ENCODE results near the gene ABR. TPM values are rescaled to one million over a fixed set of nuclear protein-coding genes. Genes with fewer than 3 reads are reported as not detected.
"Not testable (repeated sequence)": the region's sequence is repeated elsewhere in the genome, so short reads cannot be mapped to it uniquely, and the experiment has no call there.

The ABR gene
- total and polyA plus RNA-seq, 4 donors, result 59.7 to 223 (median 142) TPM

DNA sequence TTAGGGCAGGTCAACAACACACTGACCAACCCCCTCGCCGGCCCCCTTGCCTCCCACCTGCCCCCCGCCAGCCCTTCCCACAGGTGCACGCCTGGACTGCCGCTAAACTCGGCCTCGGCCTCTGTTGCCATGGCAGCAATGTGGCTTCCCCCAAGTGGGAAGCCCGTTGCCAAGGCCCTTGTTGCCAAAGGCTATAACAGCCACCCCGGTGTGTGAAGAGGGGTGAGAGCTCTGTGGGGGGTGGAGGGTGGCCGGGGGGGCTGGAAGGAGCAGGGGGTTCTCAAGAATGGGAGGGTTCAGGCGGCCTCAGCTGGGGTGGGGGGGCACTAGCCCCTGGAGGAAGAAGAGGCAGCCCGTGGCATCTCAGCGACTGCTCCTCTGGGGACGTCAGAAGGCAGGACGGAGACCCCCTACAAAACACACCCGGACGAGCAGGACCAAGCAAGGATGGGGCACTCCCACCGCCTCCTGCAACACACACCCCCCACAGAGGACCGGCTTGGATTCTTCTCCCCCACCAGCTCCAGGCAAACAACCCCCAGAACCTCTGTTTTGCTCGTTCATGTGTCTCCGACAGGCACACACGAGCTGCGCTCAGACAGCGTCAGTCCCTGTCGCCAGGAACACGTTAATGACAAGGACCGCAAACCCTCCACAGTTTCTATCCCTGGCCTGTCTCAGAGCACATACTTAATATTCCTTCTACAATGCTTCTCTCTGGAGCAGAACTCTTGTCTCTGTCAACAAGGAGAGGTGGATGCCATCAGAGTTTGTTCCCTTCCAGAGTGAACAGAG, 55.7 kb downstream of the ABR start:
- WGBS (ENCODE audit: insufficient coverage), result 16% methylated on average over 22 of the region's 27 CpGs
- H3K27ac ChIP-seq (ENCODE audit: low read depth, low read length), result peak overlapping the region; percentile 52
- peaks cover 56% of the 10 kb centered on the region for H3K4me1 ChIP-seq (ENCODE audit: control insufficient read depth, insufficient read depth, low read length)
- peak in 1 of 6 donors; percentile 84 for DNase-seq (ENCODE audit: low read depth in 4 of 6, low spot score in 6 of 6)
- H3K27me3 ChIP-seq (ENCODE audit: control insufficient read depth, insufficient read depth, low read length), result no peaks in the 10 kb centered on the region
- H3K9me3 ChIP-seq (ENCODE audit: control insufficient read depth, insufficient read depth, low read length), result no peaks in the 10 kb centered on the region
- peaks cover 71% of the 10 kb centered on the region for H3K36me3 ChIP-seq (ENCODE audit: control insufficient read depth, insufficient read depth, low read length)
- no peak overlapping the region for H3K4me3 ChIP-seq (ENCODE audit: low read depth, low read length)

- no peak overlapping the region for H3K4me3 ChIP-seq (ENCODE audit: low read depth, low read length)
- peak overlapping the region; percentile 71 for H3K27ac ChIP-seq (ENCODE audit: low read depth, low read length)
- no peaks in the 10 kb centered on the region for H3K9me3 ChIP-seq (ENCODE audit: control insufficient read depth, insufficient read depth, low read length)
- 36% methylated on average over 24 of the region's 24 CpGs for WGBS (ENCODE audit: insufficient coverage)
- no peak for DNase-seq (ENCODE audit: low read depth in 4 of 6, low spot score in 6 of 6)
- peaks cover 56% of the 10 kb centered on the region for H3K4me1 ChIP-seq (ENCODE audit: control insufficient read depth, insufficient read depth, low read length)
- H3K27me3 ChIP-seq (ENCODE audit: control insufficient read depth, insufficient read depth, low read length), result no peaks in the 10 kb centered on the region
- peaks cover 67% of the 10 kb centered on the region for H3K36me3 ChIP-seq (ENCODE audit: control insufficient read depth, insufficient read depth, low read length)
These were observed 56.4 kb downstream of the ABR start for GRCh38 chr17:1123393-1123831.

DNA sequence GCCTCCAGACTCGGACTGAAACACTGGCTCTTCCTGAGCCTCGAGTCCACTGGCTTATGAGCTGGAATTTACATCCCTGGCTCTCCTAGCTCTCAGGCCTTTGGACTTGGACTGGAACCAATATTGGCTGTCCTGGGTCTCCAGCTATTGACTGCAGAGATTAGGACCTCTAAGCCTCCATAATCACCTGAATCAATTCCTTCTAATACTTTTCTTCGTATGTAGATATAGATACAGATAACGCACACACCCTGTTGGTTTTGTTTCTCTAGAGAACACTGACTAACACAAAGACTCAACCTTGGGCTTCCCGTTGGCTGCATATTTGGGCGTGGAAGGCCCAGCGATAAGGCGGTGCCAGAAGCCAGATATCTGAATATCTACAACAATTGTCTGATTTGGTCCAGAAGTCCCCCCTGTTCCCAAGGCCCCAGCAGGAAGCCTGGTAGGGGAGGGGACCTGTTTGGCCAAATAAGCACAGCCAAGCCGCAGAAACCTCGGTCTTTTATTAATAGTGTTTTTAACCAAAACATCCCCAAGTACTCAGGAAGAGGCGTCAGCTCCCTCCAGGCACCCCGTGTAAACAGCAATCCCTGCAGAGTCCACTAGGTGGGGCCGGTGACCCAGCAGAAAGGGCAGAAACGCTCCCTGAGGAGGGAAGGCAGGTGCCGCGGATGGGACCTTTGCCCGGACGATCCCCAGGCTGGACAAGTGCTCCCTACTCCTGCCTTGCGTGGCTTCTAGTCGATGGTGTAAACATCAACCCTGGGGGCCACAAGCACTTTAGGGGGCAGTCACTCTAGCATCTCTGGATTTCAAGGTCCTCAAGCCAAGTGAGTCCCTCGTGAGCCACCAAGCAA, 57.0 kb downstream of the ABR start:
- Histone ChIP-seq H3K36me3 (ENCODE audit: control insufficient read depth, insufficient read depth, low read length) (peaks cover 61% of the 10 kb centered on the region), H3K27me3 (ENCODE audit: control insufficient read depth, insufficient read depth, low read length) (no peaks in the 10 kb centered on the region), H3K27ac (ENCODE audit: low read depth, low read length) (no peak overlapping the region), H3K4me3 (ENCODE audit: low read depth, low read length) (no peak overlapping the region), H3K9me3 (ENCODE audit: control insufficient read depth, insufficient read depth, low read length) (no peaks in the 10 kb centered on the region), H3K4me1 (ENCODE audit: control insufficient read depth, insufficient read depth, low read length) (peaks cover 52% of the 10 kb centered on the region)
- WGBS (ENCODE audit: insufficient coverage), result 21% methylated on average over 15 of the region's 21 CpGs
- DNase-seq (ENCODE audit: low read depth in 4 of 6, low spot score in 6 of 6), result peak in 2 of 6 donors; percentile 89 to 91

GRCh38 chr17:1121442-1121817, 58.4 kb downstream of the ABR start:
- not testable (repeated sequence) for H3K27me3 ChIP-seq (ENCODE audit: control insufficient read depth, insufficient read depth, low read length); DNase-seq (ENCODE audit: low read depth in 4 of 6, low spot score in 6 of 6); H3K9me3 ChIP-seq (ENCODE audit: control insufficient read depth, insufficient read depth, low read length); H3K27ac ChIP-seq (ENCODE audit: low read depth, low read length); H3K4me3 ChIP-seq (ENCODE audit: low read depth, low read length)
- Histone ChIP-seq H3K36me3 (ENCODE audit: control insufficient read depth, insufficient read depth, low read length) (peaks cover 53% of the 10 kb centered on the region), H3K4me1 (ENCODE audit: control insufficient read depth, insufficient read depth, low read length) (peaks cover 39% of the 10 kb centered on the region)
- WGBS (ENCODE audit: insufficient coverage), result 71% methylated on average over 1 of the region's 1 CpG

- Histone ChIP-seq H3K4me3 (ENCODE audit: low read depth, low read length) (no peak overlapping the region), H3K36me3 (ENCODE audit: control insufficient read depth, insufficient read depth, low read length) (peaks cover 49% of the 10 kb centered on the region), H3K27ac (ENCODE audit: low read depth, low read length) (no peak overlapping the region), H3K27me3 (ENCODE audit: control insufficient read depth, insufficient read depth, low read length) (no peaks in the 10 kb centered on the region), H3K4me1 (ENCODE audit: control insufficient read depth, insufficient read depth, low read length) (peaks cover 33% of the 10 kb centered on the region), H3K9me3 (ENCODE audit: control insufficient read depth, insufficient read depth, low read length) (no peaks in the 10 kb centered on the region)
- DNase-seq (ENCODE audit: low read depth in 4 of 6, low spot score in 6 of 6), result no peak
- WGBS (ENCODE audit: insufficient coverage), result 89% methylated on average over 8 of the region's 12 CpGs
These were observed 59.0 kb downstream of the ABR start for GRCh38 chr17:1120596-1121441.

- H3K27ac ChIP-seq (ENCODE audit: low read depth, low read length), result no peak overlapping the region
- H3K4me3 ChIP-seq (ENCODE audit: low read depth, low read length), result no peak overlapping the region
- WGBS (ENCODE audit: insufficient coverage), result no CpG with 5 or more reads among the region's 8 CpGs
- no peak for DNase-seq (ENCODE audit: low read depth in 4 of 6, low spot score in 6 of 6)
- no peaks in the 10 kb centered on the region for H3K9me3 ChIP-seq (ENCODE audit: control insufficient read depth, insufficient read depth, low read length)
- peaks cover 46% of the 10 kb centered on the region for H3K36me3 ChIP-seq (ENCODE audit: control insufficient read depth, insufficient read depth, low read length)
- no peaks in the 10 kb centered on the region for H3K27me3 ChIP-seq (ENCODE audit: control insufficient read depth, insufficient read depth, low read length)
- H3K4me1 ChIP-seq (ENCODE audit: control insufficient read depth, insufficient read depth, low read length), result peaks cover 32% of the 10 kb centered on the region
These were observed 59.9 kb downstream of the ABR start for GRCh38 chr17:1119924-1120323.

DNA sequence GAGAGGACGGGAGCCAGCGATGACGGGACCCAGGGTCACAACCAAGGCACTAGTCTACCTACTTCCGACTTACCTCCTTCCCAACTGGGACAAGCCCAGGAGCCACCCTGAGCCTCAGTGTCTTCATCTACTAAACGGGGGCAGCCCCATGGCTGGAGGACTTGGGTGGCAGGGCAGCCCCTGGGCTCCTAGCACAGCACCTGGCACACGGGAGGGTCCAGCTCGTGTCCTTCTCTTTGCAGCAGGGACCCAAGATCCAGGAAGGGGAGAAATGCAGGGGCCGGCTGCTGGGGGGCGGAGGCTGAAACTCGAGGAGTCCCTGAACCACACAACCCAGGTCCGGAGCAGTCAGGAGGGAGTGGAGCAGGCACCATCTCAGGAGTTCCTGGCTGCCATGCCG, 63.2 kb downstream of the ABR start:
- H3K36me3 ChIP-seq (ENCODE audit: control insufficient read depth, insufficient read depth, low read length), result peaks cover 30% of the 10 kb centered on the region
- no peaks in the 10 kb centered on the region for H3K9me3 ChIP-seq (ENCODE audit: control insufficient read depth, insufficient read depth, low read length)
- H3K27me3 ChIP-seq (ENCODE audit: control insufficient read depth, insufficient read depth, low read length), result no peaks in the 10 kb centered on the region
- no peak overlapping the region for H3K4me3 ChIP-seq (ENCODE audit: low read depth, low read length)
- no peak overlapping the region for H3K27ac ChIP-seq (ENCODE audit: low read depth, low read length)
- 80% methylated on average over 7 of the region's 12 CpGs for WGBS (ENCODE audit: insufficient coverage)
- H3K4me1 ChIP-seq (ENCODE audit: control insufficient read depth, insufficient read depth, low read length), result peaks cover 20% of the 10 kb centered on the region
- DNase-seq (ENCODE audit: low read depth in 4 of 6, low spot score in 6 of 6), result no peak

GRCh38 chr17:1112875-1113274, 66.9 kb downstream of the ABR start:
- Histone ChIP-seq H3K4me3 (ENCODE audit: low read depth, low read length) (no peak overlapping the region), H3K36me3 (ENCODE audit: control insufficient read depth, insufficient read depth, low read length) (peaks cover 24% of the 10 kb centered on the region), H3K4me1 (ENCODE audit: control insufficient read depth, insufficient read depth, low read length) (peaks cover 51% of the 10 kb centered on the region), H3K9me3 (ENCODE audit: control insufficient read depth, insufficient read depth, low read length) (no peaks in the 10 kb centered on the region), H3K27ac (ENCODE audit: low read depth, low read length) (no peak overlapping the region), H3K27me3 (ENCODE audit: control insufficient read depth, insufficient read depth, low read length) (no peaks in the 10 kb centered on the region)
- no peak for DNase-seq (ENCODE audit: low read depth in 4 of 6, low spot score in 6 of 6)
- WGBS (ENCODE audit: insufficient coverage), result 81% methylated on average over 9 of the region's 10 CpGs

Measured in spinal cord (tissue), 10 donors.